T-cell (primary cell): Measurements from ENCODE around the gene C1GALT1. TPM values are rescaled to one million over a fixed set of nuclear protein-coding genes. Genes with fewer than 3 reads are reported as not detected.
A peak's percentile ranks its signal among the peaks of the same experiment; 100 is the strongest.

ENCODE experiments used
- ATAC-seq, 4 experiments: fragments of 200-7000 bp in 3 of 4; fragments of 150-1000 bp in 1 of 4; cut with Tn5 transposase; replicated peaks in 1 of 4; 1 replicate in 3 of 4; 2 replicates in 1 of 4; pipeline ENCODE4 v1.10.0; 2021; ENCODE audit warnings: moderate library complexity in 3 of 4, mild to moderate bottlenecking in 2 of 4, moderate number of reproducible peaks in 1 of 4
- CTCF ChIA-PET, 2 donors: fragments of 300-600 bp; sonication (Branson Sonifier 250); formaldehyde crosslinking; loops; one replicate each; lab custom pipeline; 2022; ENCODE audit warnings: antibody characterized with exemption in 2 of 2; lab: Charles Lee
- POLR2A ChIA-PET, 2 donors: fragments of 300-600 bp; sonication (Branson Sonifier 250); formaldehyde crosslinking; loops; one replicate each; lab custom pipeline; 2022; ENCODE audit warnings: antibody characterized with exemption in 2 of 2; lab: Charles Lee
- DNase-seq, 35 experiments: peaks; one replicate each; pipeline versions ENCODE4 v3.0.0 to v3.0.0-alpha.2; 2013 to 2023
- H3K27ac ChIP-seq: one replicate; pipeline ENCODE4 v1.5.1; 2013; ENCODE audit warnings: low read length
- H3K27me3 ChIP-seq, 2 experiments: replicated peaks in 1 of 2; 1 replicate in 1 of 2; 2 replicates in 1 of 2; pipeline versions ENCODE4 v1.6.1 to v1.7.0; 2013; ENCODE audit warnings: low read length in 1 of 2, mixed read lengths in 1 of 2; ENCODE audit not compliant: control insufficient read depth in 2 of 2, insufficient read depth in 2 of 2; ENCODE audit errors: extremely low read depth in 1 of 2
- H3K36me3 ChIP-seq, 2 donors: 1 replicate in 1 of 2; 2 replicates in 1 of 2; pipeline versions ENCODE4 v1.6.1 to v1.7.0; 2013; ENCODE audit warnings: low read length in 1 of 2; ENCODE audit not compliant: control insufficient read depth in 2 of 2, insufficient read depth in 1 of 2; ENCODE audit errors: extremely low read depth in 1 of 2
- H3K4me1 ChIP-seq, 2 experiments: 1 replicate in 1 of 2; 2 replicates in 1 of 2; pipeline versions ENCODE4 v1.6.1 to v1.7.0; 2013; ENCODE audit warnings: low read length in 2 of 2, mixed read lengths in 1 of 2; ENCODE audit not compliant: insufficient read depth in 2 of 2, control insufficient read depth in 1 of 2; ENCODE audit errors: extremely low read depth in 1 of 2
- H3K4me3 ChIP-seq, 2 donors: 1 replicate in 1 of 2; 2 replicates in 1 of 2; pipeline versions ENCODE4 v1.5.1 to v1.7.0; 2013; ENCODE audit warnings: mild to moderate bottlenecking in 2 of 2, low read length in 1 of 2, moderate library complexity in 1 of 2; ENCODE audit not compliant: control insufficient read depth in 1 of 2; ENCODE audit errors: extremely low read depth in 1 of 2
- H3K9me3 ChIP-seq: 2 replicates; pipeline ENCODE4 v1.7.0; 2013
- H3K27ac Mint-ChIP-seq, 2 donors: one replicate each; pipeline ENCODE4 v1.8.0; 2020 to 2021; ENCODE audit warnings: mild to moderate bottlenecking in 2 of 2, mixed read lengths in 2 of 2
- H3K27me3 Mint-ChIP-seq, 2 donors: one replicate each; pipeline ENCODE4 v1.8.0; 2021 to 2022; ENCODE audit warnings: mixed read lengths in 2 of 2
- H3K36me3 Mint-ChIP-seq: one replicate; pipeline ENCODE4 v1.8.0; 2021; ENCODE audit warnings: mixed read lengths
- H3K4me1 Mint-ChIP-seq, 3 donors: one replicate each; pipeline ENCODE4 v1.8.0; 2020 to 2022; ENCODE audit warnings: mixed read lengths in 3 of 3, mild to moderate bottlenecking in 1 of 3
- H3K4me3 Mint-ChIP-seq, 3 donors: one replicate each; pipeline ENCODE4 v1.8.0; 2020 to 2022; ENCODE audit warnings: mild to moderate bottlenecking in 3 of 3, mixed read lengths in 3 of 3, moderate library complexity in 3 of 3
- H3K9me3 Mint-ChIP-seq, 3 donors: one replicate each; pipeline ENCODE4 v1.8.0; 2020 to 2022; ENCODE audit warnings: mixed read lengths in 3 of 3
- WGBS: methylation state at CpG from one replicate; pipeline ENCODE4 v1.1.5; 2013; ENCODE audit warnings: missing lambda C conversion rate; ENCODE audit not compliant: insufficient coverage; 5-methylcytosine and 5-hydroxymethylcytosine counted together
- total RNA-seq, 35 experiments: library from RNA in 6 of 35; stranded (reverse) in 6 of 35; fragments of 120-200 nt in 1 of 35; gene quantifications; one replicate each; pipeline versions ENCODE4 v1.2.1 to v1.2.4 and lab custom pipeline; 2013 to 2026

C1GALT1 gene
- total RNA-seq, 5 donors from 2014 or later (not counting 1 experiment from before 2014, with no cell fraction given): 32.9 to 45.0 (median 44.0) TPM

DNA sequence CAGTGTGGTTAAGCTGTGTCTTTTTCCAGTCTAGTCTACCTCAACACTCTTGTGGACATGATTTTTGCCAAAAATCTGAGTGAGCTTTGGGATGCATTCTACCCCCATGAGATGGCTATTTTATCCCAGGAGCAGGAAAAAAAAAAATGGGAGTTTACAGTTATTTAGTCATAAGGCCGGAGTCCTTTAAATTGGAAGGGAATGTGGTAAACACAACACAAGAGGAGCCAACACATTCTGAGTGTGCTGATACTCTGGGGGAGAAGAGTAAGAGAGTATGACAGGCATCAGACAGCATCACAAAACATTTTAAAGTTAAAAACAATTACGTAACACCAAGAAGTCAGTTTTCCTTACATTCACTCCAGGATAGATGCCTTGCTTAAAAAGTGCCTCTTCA lies 46.1 kb downstream of the C1GALT1 start:
- CTCF ChIA-PET: interaction anchor here in 1 of 2 donors (1.3 kb wide), 1 partner anchor 9 kb away, joined by 4 read pairs; no protein-coding TSS in a partner anchor
- Mint-ChIP-seq H3K9me3 (peaks cover 0 to 18% (median 10%) of the 10 kb centered on the region in 3 donors), H3K27ac (no peak overlapping the region), H3K4me1 (peaks cover 35 to 41% (median 39%) of the 10 kb centered on the region in 3 donors), H3K27me3 (no peaks in the 10 kb centered on the region), H3K36me3 (peaks cover 56% of the 10 kb centered on the region), H3K4me3 (no peak overlapping the region)
- H3K9me3 ChIP-seq: no peaks in the 10 kb centered on the region
- H3K27ac ChIP-seq: no peak overlapping the region
- WGBS: no CpG with 5 or more reads among the region's 2 CpGs
- no peaks in the 10 kb centered on the region for H3K36me3 ChIP-seq
- H3K27me3 ChIP-seq: no peaks in the 10 kb centered on the region
- no peak overlapping the region for H3K4me3 ChIP-seq
- no peak for ATAC-seq
- DNase-seq: no peak
- POLR2A ChIA-PET: no interaction called here
- no peaks in the 10 kb centered on the region for H3K4me1 ChIP-seq

DNA sequence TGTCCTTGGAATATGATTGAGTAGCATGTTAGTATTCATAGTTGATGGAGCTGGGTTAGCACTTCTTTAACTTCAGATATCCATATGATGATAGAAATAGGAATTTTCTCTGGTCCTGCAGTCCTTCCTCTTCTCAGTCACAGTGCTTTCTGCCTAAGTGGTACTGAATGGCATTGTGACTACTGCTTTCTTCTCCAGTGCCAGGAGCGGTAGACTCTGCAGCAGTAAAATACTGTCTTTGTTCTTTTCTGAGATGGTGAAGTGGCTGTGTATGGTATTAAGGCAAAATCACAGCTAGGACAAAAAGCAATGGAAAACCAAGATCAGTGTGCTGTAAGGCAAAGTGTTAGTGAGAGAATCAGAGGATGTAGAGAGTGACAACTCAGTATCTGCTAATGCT lies 46.6 kb downstream of the C1GALT1 start:
- Histone ChIP-seq H3K36me3 (peaks cover 0 to 1% of the 10 kb centered on the region in 2 donors), H3K4me3 (no peak overlapping the region), H3K4me1 (no peaks in the 10 kb centered on the region), H3K27ac (no peak overlapping the region), H3K27me3 (no peaks in the 10 kb centered on the region), H3K9me3 (no peaks in the 10 kb centered on the region)
- Mint-ChIP-seq H3K27ac (no peak overlapping the region), H3K9me3 (peaks cover 0 to 18% (median 10%) of the 10 kb centered on the region in 3 donors), H3K27me3 (no peaks in the 10 kb centered on the region), H3K4me3 (no peak overlapping the region), H3K36me3 (peaks cover 60% of the 10 kb centered on the region), H3K4me1 (peaks cover 38 to 41% (median 38%) of the 10 kb centered on the region in 3 donors)
- whole genome bisulfite sequencing: 100% methylated on average over 1 of the region's 1 CpG
- ChIA-PET POLR2A (interaction anchor here in 1 of 2 donors (0.6 kb wide), 1 partner anchor 12 kb away, joined by 4 read pairs; no protein-coding TSS in a partner anchor), CTCF (interaction anchor here in 1 of 2 donors (1.3 kb wide), 1 partner anchor 8 kb away, joined by 4 read pairs; no protein-coding TSS in a partner anchor)
- ATAC-seq (no peak), DNase-seq (no peak)

GRCh38 chr7:7231000-7231399 lies 48.7 kb downstream of the C1GALT1 start:
- ATAC-seq (no peak), DNase-seq (no peak)
- peaks cover 0 to 18% (median 10%) of the 10 kb centered on the region in 3 donors for H3K9me3 Mint-ChIP-seq
- WGBS: no CpG with 5 or more reads among the region's 1 CpG
- Histone ChIP-seq H3K4me3 (no peak overlapping the region), H3K36me3 (peaks cover 0 to 13% of the 10 kb centered on the region in 2 donors), H3K9me3 (no peaks in the 10 kb centered on the region), H3K27ac (no peak overlapping the region), H3K27me3 (no peaks in the 10 kb centered on the region), H3K4me1 (no peaks in the 10 kb centered on the region)
- H3K4me3 Mint-ChIP-seq: no peak overlapping the region
- H3K27ac Mint-ChIP-seq: no peak overlapping the region
- ChIA-PET POLR2A (interaction anchor here in 1 of 2 donors (1.4 kb wide), 1 partner anchor 49 kb away, joined by 3 read pairs; no protein-coding TSS in a partner anchor), CTCF (interaction anchor here in 1 of 2 donors (0.7 kb wide), 1 partner anchor 10 kb away, joined by 3 read pairs; no protein-coding TSS in a partner anchor)
- H3K27me3 Mint-ChIP-seq: no peaks in the 10 kb centered on the region
- peaks cover 38 to 40% (median 39%) of the 10 kb centered on the region in 3 donors for H3K4me1 Mint-ChIP-seq
- peaks cover 65% of the 10 kb centered on the region for H3K36me3 Mint-ChIP-seq

DNA sequence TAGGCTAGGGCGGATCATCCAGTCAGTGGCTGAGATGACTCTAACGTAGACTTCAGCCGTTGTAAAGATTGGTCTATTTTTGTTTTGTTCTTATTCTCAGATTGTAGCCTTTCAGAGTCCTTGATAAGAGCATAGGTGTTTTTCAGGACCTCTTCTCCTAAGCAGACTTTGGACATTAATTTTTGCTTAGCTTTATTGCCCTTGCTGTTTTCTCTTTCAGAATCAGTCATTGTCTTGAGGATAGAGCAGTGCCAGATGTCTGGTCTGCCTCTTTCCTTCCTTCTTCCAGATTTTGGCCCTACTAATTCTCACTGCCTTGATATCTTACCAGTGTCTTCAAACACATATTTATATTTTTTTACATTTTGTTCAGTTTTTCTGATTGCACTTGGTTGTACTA lies 49.5 kb downstream of the C1GALT1 start:
- POLR2A ChIA-PET: no interaction called here
- no peak overlapping the region for H3K27ac ChIP-seq
- H3K4me1 Mint-ChIP-seq: peaks cover 39 to 42% (median 42%) of the 10 kb centered on the region in 3 donors
- H3K4me1 ChIP-seq: no peaks in the 10 kb centered on the region
- no peak overlapping the region for H3K27ac Mint-ChIP-seq
- no peaks in the 10 kb centered on the region for H3K9me3 ChIP-seq
- no peak for DNase-seq
- WGBS: 80% methylated on average over 1 of the region's 3 CpGs
- H3K36me3 Mint-ChIP-seq: peaks cover 66% of the 10 kb centered on the region
- no peaks in the 10 kb centered on the region for H3K27me3 ChIP-seq
- CTCF ChIA-PET: interaction anchor here in 1 of 2 donors (0.7 kb wide), 1 partner anchor 11 kb away, joined by 3 read pairs; no protein-coding TSS in a partner anchor
- no peak overlapping the region for H3K4me3 ChIP-seq
- no peak overlapping the region for H3K4me3 Mint-ChIP-seq
- ATAC-seq: no peak
- no peaks in the 10 kb centered on the region for H3K27me3 Mint-ChIP-seq
- H3K36me3 ChIP-seq: peaks cover 0 to 18% of the 10 kb centered on the region in 2 donors
- H3K9me3 Mint-ChIP-seq: peaks cover 0 to 18% (median 10%) of the 10 kb centered on the region in 3 donors

DNA sequence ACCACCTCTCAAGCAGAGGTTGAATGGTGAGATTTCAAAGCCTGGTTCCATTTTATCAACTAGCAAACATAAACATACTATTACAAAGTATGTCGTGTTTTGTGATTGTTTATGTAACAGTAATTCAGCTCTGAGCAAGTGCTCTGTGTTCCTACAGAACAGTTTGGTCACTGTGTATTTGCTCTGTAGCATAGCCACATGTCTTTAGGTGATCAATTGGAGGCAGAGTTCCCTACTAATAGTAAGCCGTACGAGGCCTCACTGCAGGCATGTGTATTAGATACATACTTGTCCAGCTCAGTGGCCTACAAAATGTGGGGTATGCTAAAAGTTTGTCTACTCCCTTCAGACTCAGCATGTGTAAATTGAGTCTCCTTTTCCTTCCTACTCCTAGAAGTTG lies 53.0 kb downstream of the C1GALT1 start:
- H3K4me3 Mint-ChIP-seq: no peak overlapping the region
- ATAC-seq: no peak
- H3K27me3 Mint-ChIP-seq: no peaks in the 10 kb centered on the region
- H3K9me3 Mint-ChIP-seq: peaks cover 0 to 18% (median 10%) of the 10 kb centered on the region in 3 donors
- peaks cover 0 to 40% of the 10 kb centered on the region in 2 donors for H3K36me3 ChIP-seq
- no peak overlapping the region for H3K4me3 ChIP-seq
- no peaks in the 10 kb centered on the region for H3K27me3 ChIP-seq
- ChIA-PET POLR2A (interaction anchor here in 1 of 2 donors (0.5 kb wide), 1 partner anchor 15 kb away, joined by 7 read pairs; no protein-coding TSS in a partner anchor), CTCF (no interaction called here)
- DNase-seq: no peak
- no CpG with 5 or more reads among the region's 3 CpGs for WGBS
- peaks cover 46 to 51% (median 51%) of the 10 kb centered on the region in 3 donors for H3K4me1 Mint-ChIP-seq
- peaks cover 77% of the 10 kb centered on the region for H3K36me3 Mint-ChIP-seq
- peak overlapping the region in 1 of 2 donors; percentile 25 for H3K27ac Mint-ChIP-seq
- H3K4me1 ChIP-seq: no peaks in the 10 kb centered on the region
- no peak overlapping the region for H3K27ac ChIP-seq
- H3K9me3 ChIP-seq: no peaks in the 10 kb centered on the region

GRCh38 chr7:7236041-7236440 lies 53.7 kb downstream of the C1GALT1 start:
- DNase-seq: no peak
- no peak overlapping the region for H3K4me3 Mint-ChIP-seq
- no peak for ATAC-seq
- H3K9me3 Mint-ChIP-seq: peaks cover 0 to 12% (median 8%) of the 10 kb centered on the region in 3 donors
- Histone ChIP-seq H3K36me3 (peaks cover 0 to 40% of the 10 kb centered on the region in 2 donors), H3K27me3 (no peaks in the 10 kb centered on the region), H3K4me1 (no peaks in the 10 kb centered on the region), H3K9me3 (no peaks in the 10 kb centered on the region), H3K4me3 (no peak overlapping the region), H3K27ac (no peak overlapping the region)
- WGBS: no CpG with 5 or more reads among the region's 1 CpG
- peak overlapping the region; percentile 25 to 36 for H3K27ac Mint-ChIP-seq
- CTCF ChIA-PET: no interaction called here
- no peaks in the 10 kb centered on the region for H3K27me3 Mint-ChIP-seq
- peaks cover 75% of the 10 kb centered on the region for H3K36me3 Mint-ChIP-seq
- peaks cover 45 to 53% (median 52%) of the 10 kb centered on the region in 3 donors for H3K4me1 Mint-ChIP-seq
- POLR2A ChIA-PET: no interaction called here
